ENCODE data around the gene FBXO2. TPM values are rescaled to one million over a fixed set of nuclear protein-coding genes. Genes with fewer than 3 reads are reported as not detected.

The FBXO2 gene
- total RNA-seq, 1 donor = 4.3 TPM

DNA sequence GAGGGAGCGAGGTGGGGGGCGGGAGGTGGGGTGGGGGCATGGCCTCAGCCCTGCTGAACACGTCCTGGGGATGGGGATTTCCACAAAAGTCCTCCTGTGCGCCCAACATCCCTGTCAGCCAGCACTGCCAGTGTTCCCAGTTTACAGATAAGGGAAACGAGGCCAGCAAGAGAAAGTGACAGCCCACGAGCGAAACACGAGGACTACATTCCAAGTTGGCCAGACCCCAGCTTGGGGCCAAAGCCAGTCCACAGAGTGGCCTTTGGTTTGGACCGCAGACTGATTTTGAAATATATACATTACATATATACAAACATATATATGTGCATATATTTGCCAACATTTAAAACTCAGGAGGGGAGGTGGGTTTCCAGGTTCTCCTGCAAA lies 5.0 kb downstream of the FBXO2 start:
- no peak overlapping the region for H3K4me3 ChIP-seq (ENCODE audit: low read depth, low read length)
- TF ChIP-seq, protein P1, sequence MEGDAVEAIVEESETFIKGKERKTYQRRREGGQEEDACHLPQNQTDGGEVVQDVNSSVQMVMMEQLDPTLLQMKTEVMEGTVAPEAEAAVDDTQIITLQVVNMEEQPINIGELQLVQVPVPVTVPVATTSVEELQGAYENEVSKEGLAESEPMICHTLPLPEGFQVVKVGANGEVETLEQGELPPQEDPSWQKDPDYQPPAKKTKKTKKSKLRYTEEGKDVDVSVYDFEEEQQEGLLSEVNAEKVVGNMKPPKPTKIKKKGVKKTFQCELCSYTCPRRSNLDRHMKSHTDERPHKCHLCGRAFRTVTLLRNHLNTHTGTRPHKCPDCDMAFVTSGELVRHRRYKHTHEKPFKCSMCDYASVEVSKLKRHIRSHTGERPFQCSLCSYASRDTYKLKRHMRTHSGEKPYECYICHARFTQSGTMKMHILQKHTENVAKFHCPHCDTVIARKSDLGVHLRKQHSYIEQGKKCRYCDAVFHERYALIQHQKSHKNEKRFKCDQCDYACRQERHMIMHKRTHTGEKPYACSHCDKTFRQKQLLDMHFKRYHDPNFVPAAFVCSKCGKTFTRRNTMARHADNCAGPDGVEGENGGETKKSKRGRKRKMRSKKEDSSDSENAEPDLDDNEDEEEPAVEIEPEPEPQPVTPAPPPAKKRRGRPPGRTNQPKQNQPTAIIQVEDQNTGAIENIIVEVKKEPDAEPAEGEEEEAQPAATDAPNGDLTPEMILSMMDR (IDR thresholded peaks at IDR 0.05; ENCODE audit: insufficient read depth, low read depth, low read length) = no peak
- DNase-seq (ENCODE audit: low read depth) = no peak

DNA sequence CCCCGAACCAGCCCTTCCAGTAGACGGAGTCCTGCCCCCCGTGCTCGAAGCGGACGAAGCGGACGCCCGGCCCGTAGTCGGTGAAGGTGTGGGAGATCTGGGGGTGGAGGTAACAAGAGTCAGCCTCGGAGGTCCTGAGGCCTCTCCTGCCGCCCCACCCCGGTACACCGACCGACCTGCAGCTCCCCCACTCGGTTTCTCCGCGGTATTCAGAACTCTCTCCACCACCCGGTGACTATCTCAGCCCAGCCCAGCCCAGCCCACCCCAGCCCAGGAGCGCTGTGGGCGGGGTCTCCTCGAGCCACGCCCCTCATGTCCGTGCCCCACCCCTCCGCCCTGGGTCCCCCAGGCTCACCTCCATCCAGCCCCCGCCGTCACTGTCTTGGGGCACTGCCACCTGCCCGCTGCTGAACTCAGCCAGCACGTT lies 5.5 kb downstream of the FBXO2 start:
- TF ChIP-seq, protein P1 (IDR thresholded peaks at IDR 0.05; ENCODE audit: insufficient read depth, low read depth, low read length) = no peak
- no peak for DNase-seq (ENCODE audit: low read depth)
- H3K4me3 ChIP-seq (ENCODE audit: low read depth, low read length) = no peak overlapping the region

DNA sequence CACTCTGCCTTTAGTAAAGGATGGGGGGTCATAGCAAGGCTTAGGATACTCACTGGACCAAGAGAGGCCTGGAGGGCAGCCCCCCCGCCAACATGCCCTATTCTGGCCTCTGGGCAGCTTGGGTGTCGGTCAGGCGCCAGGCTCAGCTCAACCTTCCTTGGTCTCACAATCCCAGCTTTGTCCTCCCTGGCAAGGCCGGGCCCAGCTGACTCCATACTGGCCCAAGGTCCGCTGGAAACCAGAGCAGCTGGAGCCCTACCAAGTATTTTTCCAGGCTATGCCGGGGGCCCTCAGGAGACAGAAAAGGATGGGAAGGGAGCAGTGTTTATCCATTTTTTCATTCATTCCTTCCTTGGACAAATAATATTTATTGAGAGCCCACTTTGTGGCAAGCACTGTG lies 6.2 kb downstream of the FBXO2 start:
- H3K4me3 ChIP-seq (ENCODE audit: low read depth, low read length) = no peak overlapping the region
- TF ChIP-seq, protein P1 (IDR thresholded peaks at IDR 0.05; ENCODE audit: insufficient read depth, low read depth, low read length) = no peak
- DNase-seq (ENCODE audit: low read depth) = no peak

DNA sequence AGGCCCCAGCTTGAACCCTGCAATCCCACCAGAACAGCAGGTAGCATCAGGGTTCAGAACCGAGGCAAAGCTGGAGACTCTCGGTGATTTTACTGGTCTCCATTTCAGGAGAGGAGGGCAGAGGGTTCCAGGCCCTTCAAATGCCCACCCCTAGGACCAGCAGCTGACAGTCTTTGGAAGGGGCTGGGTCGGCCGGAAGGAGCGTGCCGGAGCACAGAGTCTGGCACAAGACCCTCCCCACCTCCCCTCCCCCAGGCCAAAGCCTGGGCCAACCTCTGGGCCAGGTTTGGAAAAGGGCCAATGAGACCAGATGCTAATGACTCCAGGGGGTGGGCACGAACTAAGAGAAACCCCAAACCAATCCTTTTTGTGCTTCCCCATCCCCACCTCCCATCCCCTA lies 6.9 kb downstream of the FBXO2 start:
- TF ChIP-seq, protein P1 (IDR thresholded peaks at IDR 0.05; ENCODE audit: insufficient read depth, low read depth, low read length) = no peak
- no peak for DNase-seq (ENCODE audit: low read depth)
- no peak overlapping the region for H3K4me3 ChIP-seq (ENCODE audit: low read depth, low read length)

DNA sequence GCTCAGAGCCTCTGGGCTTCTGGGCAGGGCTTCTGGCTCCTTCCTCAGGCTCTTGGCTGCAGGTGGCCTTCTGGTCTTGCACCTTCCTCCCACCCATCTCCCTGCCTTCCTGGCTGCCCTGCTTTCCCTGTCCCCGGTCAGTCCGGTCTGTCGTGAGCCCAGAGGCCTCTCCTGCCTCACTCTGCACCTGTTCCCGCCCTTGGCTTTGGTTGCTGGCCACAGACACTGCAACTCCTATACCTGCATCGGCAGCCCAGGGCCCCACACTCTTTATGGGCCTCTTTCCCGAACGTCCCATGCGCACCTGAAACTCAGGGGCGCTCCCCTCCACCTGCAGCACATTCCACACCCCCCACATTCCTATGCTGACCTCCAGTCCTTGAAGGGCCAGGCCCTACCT lies 7.9 kb downstream of the FBXO2 start:
- TF ChIP-seq, protein P1 (IDR thresholded peaks at IDR 0.05; ENCODE audit: insufficient read depth, low read depth, low read length) = no peak
- no peak for DNase-seq (ENCODE audit: low read depth)
- no peak overlapping the region for H3K4me3 ChIP-seq (ENCODE audit: low read depth, low read length)

DNA sequence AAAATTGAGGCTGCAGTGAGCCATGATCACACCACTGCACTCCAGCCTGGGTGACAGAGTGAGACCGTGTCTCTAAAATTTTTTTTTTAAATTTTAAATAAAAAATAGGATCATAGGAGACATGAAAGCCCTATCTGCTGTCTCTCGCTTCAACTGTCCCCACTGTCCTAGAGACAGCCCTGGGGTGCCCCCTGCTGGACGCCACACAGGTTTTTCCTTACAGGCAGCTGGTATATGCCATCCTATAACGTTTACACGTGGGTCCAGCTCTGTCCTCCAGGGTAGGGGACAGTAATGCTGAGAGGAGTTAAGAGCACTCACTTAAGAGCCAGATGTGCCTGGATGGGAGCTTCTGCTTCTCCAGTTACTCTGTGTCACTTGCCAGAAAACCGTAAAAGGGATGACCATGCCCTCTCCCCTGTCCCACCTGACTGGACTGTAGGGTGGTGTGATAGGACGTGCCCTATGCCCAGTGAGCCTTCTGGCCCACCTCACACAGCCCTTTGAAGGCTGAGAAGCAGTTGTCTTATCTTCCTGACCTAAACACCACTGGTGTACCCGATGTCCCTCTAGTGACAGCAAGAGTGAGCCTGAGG lies 8.5 kb downstream of the FBXO2 start:
- DNase-seq (ENCODE audit: low read depth) = peak; percentile 67
- no peak overlapping the region for H3K4me3 ChIP-seq (ENCODE audit: low read depth, low read length)
- TF ChIP-seq, protein P1 (IDR thresholded peaks at IDR 0.05; ENCODE audit: insufficient read depth, low read depth, low read length) = peak; percentile 88

DNA sequence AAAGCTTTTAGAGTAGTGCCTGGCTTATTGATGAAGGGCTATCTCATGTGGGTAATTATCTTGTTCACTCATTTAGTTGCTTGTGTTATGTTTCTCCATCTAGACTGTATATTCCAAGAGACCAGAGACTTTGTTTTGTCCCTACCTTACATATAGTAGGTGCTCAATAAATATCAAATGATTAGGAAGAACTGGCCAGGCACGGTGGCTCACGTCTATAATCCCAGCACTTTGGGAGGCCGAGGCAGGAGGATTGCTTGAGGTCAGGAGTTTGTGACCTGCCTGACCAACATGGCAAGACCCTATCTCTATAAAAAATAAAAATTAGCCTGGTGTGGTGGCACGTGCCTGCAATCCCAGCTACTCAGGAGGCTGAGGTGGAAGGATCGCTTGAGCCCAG lies 9.0 kb downstream of the FBXO2 start:
- no peak overlapping the region for H3K4me3 ChIP-seq (ENCODE audit: low read depth, low read length)
- TF ChIP-seq, protein P1 (IDR thresholded peaks at IDR 0.05; ENCODE audit: insufficient read depth, low read depth, low read length) = no peak
- no peak for DNase-seq (ENCODE audit: low read depth)
